AG09319 (cell line): ENCODE results near the gene CDKAL1.

Experiments used
- DNase-seq: peaks from one replicate; pipeline ENCODE4 v3.0.0-alpha.2; 2010; ENCODE audit warnings: low read depth; ENCODE audit errors: extremely low read depth
- CTCF ChIP-seq: IDR thresholded peaks from 2 replicates; pipeline ENCODE4 v1.5.1; 2011; ENCODE audit warnings: low read depth, mild to moderate bottlenecking, inconsistent platforms, low read length, moderate library complexity

The CDKAL1 gene

DNA sequence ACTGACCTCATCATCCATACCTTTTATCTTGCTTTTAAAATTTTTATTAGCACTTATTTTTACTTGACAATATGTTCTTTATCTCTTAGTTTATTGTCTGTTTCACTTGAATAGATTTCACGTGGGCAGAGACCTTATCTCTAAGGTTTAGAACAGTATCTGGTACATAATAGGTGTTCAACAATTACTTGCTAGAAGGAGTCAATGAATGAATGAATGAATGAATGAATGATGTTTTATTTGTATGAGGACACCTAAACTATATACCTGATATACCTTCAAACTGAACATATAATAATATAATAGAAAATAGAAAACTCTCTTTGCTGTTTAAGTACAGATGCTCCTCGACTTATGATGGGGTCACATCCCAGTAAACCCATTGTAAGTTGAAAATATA is 412.6 kb downstream of the CDKAL1 start:
- no peak for TF ChIP-seq CTCF

DNA sequence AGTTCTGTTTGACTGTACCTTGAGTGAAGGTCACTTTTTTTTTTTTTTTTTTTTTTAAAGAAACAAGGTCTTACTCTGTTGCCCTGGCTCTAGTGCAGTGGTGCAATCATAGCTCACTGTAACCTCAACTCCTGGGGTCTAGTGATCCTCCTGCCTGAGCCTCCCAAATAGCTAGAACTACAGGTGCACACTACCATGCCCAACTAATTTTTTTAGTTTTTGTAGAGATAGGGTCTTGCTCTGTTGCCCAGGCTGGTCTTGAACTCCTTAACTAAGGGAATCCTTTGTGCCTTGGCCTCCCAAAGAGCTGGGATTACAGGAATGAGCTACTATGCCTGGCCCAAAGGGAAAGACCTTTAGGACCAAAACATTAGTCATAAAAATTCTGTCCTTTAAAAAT is 413.7 kb downstream of the CDKAL1 start:
- no peak for DNase-seq
- TF ChIP-seq CTCF = no peak

More for the DNA sequence above, 412.6 kb downstream of the CDKAL1 start:
- DNase-seq = no peak

GRCh38 chr6:20948556-20948955 is 414.3 kb downstream of the CDKAL1 start:
- no peak for TF ChIP-seq CTCF
- DNase-seq = no peak

DNA sequence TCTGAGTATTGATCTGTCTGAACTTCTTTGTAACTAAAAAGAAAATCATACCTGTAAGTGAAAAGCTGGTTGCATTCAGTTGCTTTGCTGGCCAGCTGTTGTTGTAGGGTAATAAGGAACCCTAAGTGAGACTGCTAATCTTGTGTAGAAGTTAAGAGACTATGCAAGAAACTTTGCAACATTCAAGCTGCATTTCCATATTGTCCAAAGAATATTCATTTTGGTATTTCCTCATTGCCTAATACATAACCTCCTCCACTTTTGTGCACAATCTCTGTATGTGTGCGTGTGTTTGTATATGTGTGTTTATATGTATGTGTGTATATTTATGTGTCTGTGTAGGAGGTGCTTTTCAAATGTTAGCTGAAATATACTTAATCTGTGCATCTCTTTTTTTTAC is 414.9 kb downstream of the CDKAL1 start:
- DNase-seq = no peak
- TF ChIP-seq CTCF = no peak

GRCh38 chr6:20952699-20953474 is 418.6 kb downstream of the CDKAL1 start:
- no peak for TF ChIP-seq CTCF
- peak; percentile 25 for DNase-seq

DNA sequence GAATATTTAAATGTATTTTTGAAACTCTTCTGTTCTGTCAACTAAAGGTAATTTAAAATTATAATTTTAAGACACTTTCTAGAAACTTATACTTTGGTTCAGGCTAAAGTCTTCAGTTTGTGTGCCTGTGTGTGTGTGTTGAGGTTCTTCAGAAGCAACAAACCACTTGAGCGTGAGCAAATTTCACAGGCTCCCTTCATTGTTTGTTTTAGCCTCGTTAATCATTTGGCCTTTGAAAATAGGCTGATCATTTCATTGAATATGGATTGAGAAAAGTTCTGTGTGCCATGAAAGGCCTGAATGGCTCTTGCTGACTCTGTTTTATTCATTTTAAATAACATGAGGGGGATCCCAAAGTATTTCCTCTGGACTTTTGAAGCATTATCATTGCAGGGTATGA is 420.1 kb downstream of the CDKAL1 start:
- DNase-seq = no peak
- TF ChIP-seq CTCF = no peak

GRCh38 chr6:20955131-20955530 is 420.9 kb downstream of the CDKAL1 start:
- no peak for DNase-seq
- TF ChIP-seq CTCF = no peak
